Heart left ventricle (tissue), 13 donors: ENCODE results near the gene WHRN.

Experiments used
- CTCF ChIP-seq, 12 donors: fragments of 200-600 bp; sonication (generic) in 4 of 12; IDR thresholded peaks; one replicate each; pipeline versions ENCODE4 v1.5.0 to v1.8.0; 2018 to 2022; ENCODE audit warnings: antibody characterized with exemption in 12 of 12, mild to moderate bottlenecking in 5 of 12
- POLR2A ChIP-seq, 2 donors: fragments of 450-650 bp; IDR thresholded peaks; one replicate each; pipeline ENCODE4 v1.6.1; 2017; ENCODE audit warnings: antibody characterized with exemption in 2 of 2, mild to moderate bottlenecking in 2 of 2, moderate library complexity in 2 of 2
- donor health status: ischemic (EF 13 %, LVEDD 7.1; RV severe dilation, severe dysfunction).
- donor health status: DM: no; HTN: yes; CAD: no.
- donor health status: DM: no; HTN: no; CAD: no.
- donor health status: ischemic (EF 25% LVEDD 6.9; RV normal size, moderate dysfunction).
- donor health status: ischemic (EF 25% LVEDD 5.7; RV mildly dilated, moderate dysfunction).
- donor health status: ischemic (EF 35%, LVEDD 5.7; RV mildly dilated, moderate dysfunction).
- donor health status: nonischemic (EF 11% LVEDD 7.7; RV severe dilation, severe dysfunction).
- donor health status: DM: yes; HTN: yes; CAD: no.
- donor health status: PGD.
- donor health status: ischemic (EF 29% LVEDD 5.4; RV normal size, mild dysfunction).
- donor health status: nonischemic (EF 23%, LVEDD 6.1; RV moderate dilation, normal function).

- TF ChIP-seq CTCF (IDR thresholded peaks at IDR 0.05) (no peak), POLR2A (IDR thresholded peaks at IDR 0.05) (no peak)
These were observed 96.6 kb downstream of the WHRN start for GRCh38 chr9:114408645-114409044.
